ENCODE results near the gene HBA1. TPM values are rescaled to one million over a fixed set of nuclear protein-coding genes. Genes with fewer than 3 reads are reported as not detected.

HBA1 gene
- total RNA-seq, 2 donors from 2014 or later = 1.1 TPM; not detected in 1

DNA sequence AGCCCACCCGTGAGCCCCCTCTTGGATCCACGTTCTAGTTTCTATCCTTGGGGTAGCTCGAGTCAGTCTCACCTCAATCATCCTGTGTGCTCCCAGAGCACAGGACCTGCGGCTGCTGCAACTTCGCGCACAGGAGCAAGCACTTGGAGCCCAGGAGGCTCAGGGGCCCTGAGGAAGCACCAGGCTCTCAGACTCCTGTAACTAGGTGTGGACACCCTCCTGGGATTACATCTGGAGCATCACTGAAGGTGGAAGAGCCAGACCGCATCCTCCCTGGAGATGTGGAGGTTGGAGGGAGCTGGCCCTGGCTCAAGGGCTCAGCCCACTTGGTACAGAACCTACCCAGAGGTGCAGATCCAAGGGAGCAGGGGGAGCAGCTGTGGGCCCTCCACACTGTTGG lies 6.5 kb downstream of the HBA1 start:
- H3K4me3 Mint-ChIP-seq = no peak overlapping the region
- H3K9me3 ChIP-seq (ENCODE audit: control insufficient read depth, low read length) = no peaks in the 10 kb centered on the region
- peaks cover 32% of the 10 kb centered on the region for H3K27me3 ChIP-seq (ENCODE audit: control insufficient read depth, insufficient read depth, low read length, poor library complexity, severe bottlenecking)
- peaks cover 28% of the 10 kb centered on the region for H3K36me3 Mint-ChIP-seq (ENCODE audit: low read depth)
- DNase-seq = no peak
- H3K27me3 Mint-ChIP-seq (ENCODE audit: insufficient read depth) = peaks cover 24% of the 10 kb centered on the region
- H3K4me1 ChIP-seq (ENCODE audit: control insufficient read depth, insufficient read depth, low read length) = no peaks in the 10 kb centered on the region
- 95 to 100% methylated on average over 4 to 7 of the region's 7 CpGs for WGBS, 2 experiments (ENCODE audit: insufficient coverage in 1 of 2, insufficient read length in 1 of 2)
- H3K9me3 Mint-ChIP-seq = no peaks in the 10 kb centered on the region
- no peak overlapping the region for H3K27ac Mint-ChIP-seq
- peaks cover 24% of the 10 kb centered on the region for H3K36me3 ChIP-seq (ENCODE audit: control insufficient read depth, insufficient read depth, low read length)
- H3K4me3 ChIP-seq (ENCODE audit: low read length) = no peak overlapping the region
- H3K4me1 Mint-ChIP-seq = no peaks in the 10 kb centered on the region
- no peak overlapping the region for H3K27ac ChIP-seq (ENCODE audit: low read depth, low read length)
- H3K9ac ChIP-seq (ENCODE audit: extremely low read depth, low read length, poor library complexity, severe bottlenecking) = no peak overlapping the region
- TF ChIP-seq, protein P1, sequence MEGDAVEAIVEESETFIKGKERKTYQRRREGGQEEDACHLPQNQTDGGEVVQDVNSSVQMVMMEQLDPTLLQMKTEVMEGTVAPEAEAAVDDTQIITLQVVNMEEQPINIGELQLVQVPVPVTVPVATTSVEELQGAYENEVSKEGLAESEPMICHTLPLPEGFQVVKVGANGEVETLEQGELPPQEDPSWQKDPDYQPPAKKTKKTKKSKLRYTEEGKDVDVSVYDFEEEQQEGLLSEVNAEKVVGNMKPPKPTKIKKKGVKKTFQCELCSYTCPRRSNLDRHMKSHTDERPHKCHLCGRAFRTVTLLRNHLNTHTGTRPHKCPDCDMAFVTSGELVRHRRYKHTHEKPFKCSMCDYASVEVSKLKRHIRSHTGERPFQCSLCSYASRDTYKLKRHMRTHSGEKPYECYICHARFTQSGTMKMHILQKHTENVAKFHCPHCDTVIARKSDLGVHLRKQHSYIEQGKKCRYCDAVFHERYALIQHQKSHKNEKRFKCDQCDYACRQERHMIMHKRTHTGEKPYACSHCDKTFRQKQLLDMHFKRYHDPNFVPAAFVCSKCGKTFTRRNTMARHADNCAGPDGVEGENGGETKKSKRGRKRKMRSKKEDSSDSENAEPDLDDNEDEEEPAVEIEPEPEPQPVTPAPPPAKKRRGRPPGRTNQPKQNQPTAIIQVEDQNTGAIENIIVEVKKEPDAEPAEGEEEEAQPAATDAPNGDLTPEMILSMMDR (conservative IDR thresholded peaks at IDR 0.05) = no peak

- Mint-ChIP-seq H3K27me3 (ENCODE audit: insufficient read depth) (peaks cover 2% of the 10 kb centered on the region), H3K4me1 (no peaks in the 10 kb centered on the region), H3K27ac (no peak overlapping the region), H3K36me3 (ENCODE audit: low read depth) (peaks cover 47% of the 10 kb centered on the region), H3K9me3 (no peaks in the 10 kb centered on the region), H3K4me3 (no peak overlapping the region)
- TF ChIP-seq, protein P1 (conservative IDR thresholded peaks at IDR 0.05) = no peak
- Histone ChIP-seq H3K4me3 (ENCODE audit: low read length) (no peak overlapping the region), H3K27ac (ENCODE audit: low read depth, low read length) (no peak overlapping the region), H3K4me1 (ENCODE audit: control insufficient read depth, insufficient read depth, low read length) (no peaks in the 10 kb centered on the region), H3K9ac (ENCODE audit: extremely low read depth, low read length, poor library complexity, severe bottlenecking) (no peak overlapping the region), H3K9me3 (ENCODE audit: control insufficient read depth, low read length) (no peaks in the 10 kb centered on the region), H3K36me3 (ENCODE audit: control insufficient read depth, insufficient read depth, low read length) (peaks cover 45% of the 10 kb centered on the region), H3K27me3 (ENCODE audit: control insufficient read depth, insufficient read depth, low read length, poor library complexity, severe bottlenecking) (peaks cover 10% of the 10 kb centered on the region)
- WGBS, 2 experiments (ENCODE audit: insufficient coverage in 1 of 2, insufficient read length in 1 of 2) = 95% methylated on average over 11 to 13 of the region's 13 CpGs
- DNase-seq = no peak
Measured at GRCh38 chr16:185213-185612, 8.7 kb downstream of the HBA1 start.

DNA sequence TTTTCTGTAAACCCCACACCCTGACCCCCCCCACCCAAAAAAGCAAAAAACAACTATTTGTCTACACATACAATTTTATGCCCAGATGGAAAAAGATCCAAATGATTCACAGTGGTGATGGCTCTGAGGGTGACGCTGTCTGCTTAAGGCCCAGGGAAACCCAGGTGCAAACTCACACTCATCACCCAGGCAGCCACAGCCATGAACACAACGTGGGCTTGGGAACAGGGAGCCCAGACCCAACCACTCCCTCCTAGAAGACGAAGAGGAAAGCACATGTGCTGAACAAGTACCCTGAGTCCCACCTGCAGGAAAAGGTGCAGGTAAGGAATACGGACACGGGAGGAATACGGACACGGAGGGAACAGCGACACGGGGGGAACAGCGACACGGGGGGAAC lies 9.2 kb downstream of the HBA1 start:
- Mint-ChIP-seq H3K4me3 (no peak overlapping the region), H3K27me3 (ENCODE audit: insufficient read depth) (peaks cover 2% of the 10 kb centered on the region), H3K27ac (no peak overlapping the region), H3K4me1 (no peaks in the 10 kb centered on the region), H3K36me3 (ENCODE audit: low read depth) (peaks cover 52% of the 10 kb centered on the region), H3K9me3 (no peaks in the 10 kb centered on the region)
- 90 to 97% methylated on average over 2 to 5 of the region's 11 CpGs for WGBS, 2 experiments (ENCODE audit: insufficient coverage in 1 of 2, insufficient read length in 1 of 2)
- no peak overlapping the region for H3K27ac ChIP-seq (ENCODE audit: low read depth, low read length)
- peaks cover 5% of the 10 kb centered on the region for H3K27me3 ChIP-seq (ENCODE audit: control insufficient read depth, insufficient read depth, low read length, poor library complexity, severe bottlenecking)
- no peaks in the 10 kb centered on the region for H3K9me3 ChIP-seq (ENCODE audit: control insufficient read depth, low read length)
- H3K4me1 ChIP-seq (ENCODE audit: control insufficient read depth, insufficient read depth, low read length) = no peaks in the 10 kb centered on the region
- TF ChIP-seq, protein P1 (conservative IDR thresholded peaks at IDR 0.05) = no peak
- H3K9ac ChIP-seq (ENCODE audit: extremely low read depth, low read length, poor library complexity, severe bottlenecking) = no peak overlapping the region
- no peak for DNase-seq
- H3K36me3 ChIP-seq (ENCODE audit: control insufficient read depth, insufficient read depth, low read length) = peaks cover 50% of the 10 kb centered on the region
- no peak overlapping the region for H3K4me3 ChIP-seq (ENCODE audit: low read length)
